NT2/D1 (cell line): ENCODE measurements around the gene DDHD1.

Source experiments
- YY1 ChIP-seq: IDR thresholded peaks from 2 replicates; pipeline ENCODE4 v1.6.1; 2011; ENCODE audit not compliant: insufficient read length, insufficient read depth
- ZNF274 ChIP-seq: IDR thresholded peaks from 2 replicates; pipeline ENCODE4 v1.6.1; 2011; ENCODE audit warnings: mild to moderate bottlenecking, low read depth, low read length

- TF ChIP-seq ZNF274, result no peak
- no peak for TF ChIP-seq YY1
Measured at GRCh38 chr14:52987042-52987441, 166.1 kb downstream of the DDHD1 start.
